ENCODE measurements around the gene GOT1.
A peak's percentile ranks its signal among the peaks of the same experiment; 100 is the strongest.

Gene GOT1

GRCh38 chr10:99438890-99439289, 8.5 kb upstream of the GOT1 start:
- no peak for TF ChIP-seq CTCF (IDR thresholded peaks at IDR 0.05; ENCODE audit: low read depth, low read length, missing control alignments)
- no peak for DNase-seq (ENCODE audit: low read depth)
- H3K4me3 ChIP-seq (ENCODE audit: low read depth, low read length), result no peak overlapping the region

- no peak overlapping the region for H3K4me3 ChIP-seq (ENCODE audit: low read depth, low read length)
- DNase-seq (ENCODE audit: low read depth), result peak; percentile 7
- TF ChIP-seq CTCF (IDR thresholded peaks at IDR 0.05; ENCODE audit: low read depth, low read length, missing control alignments), result peak; percentile 47
These were observed 5.7 kb upstream of the GOT1 start for GRCh38 chr10:99435986-99436638.

- H3K4me3 ChIP-seq (ENCODE audit: low read depth, low read length), result no peak overlapping the region
- no peak for TF ChIP-seq CTCF (IDR thresholded peaks at IDR 0.05; ENCODE audit: low read depth, low read length, missing control alignments)
- no peak for DNase-seq (ENCODE audit: low read depth)
These were observed 3.1 kb upstream of the GOT1 start for GRCh38 chr10:99433378-99434020.

- no peak for DNase-seq (ENCODE audit: low read depth)
- TF ChIP-seq CTCF (IDR thresholded peaks at IDR 0.05; ENCODE audit: low read depth, low read length, missing control alignments), result no peak
- H3K4me3 ChIP-seq (ENCODE audit: low read depth, low read length), result no peak overlapping the region
These were observed 2.5 kb upstream of the GOT1 start for GRCh38 chr10:99432881-99433280.

GRCh38 chr10:99432047-99432446, 1.6 kb upstream of the GOT1 start:
- DNase-seq (ENCODE audit: low read depth), result no peak
- no peak overlapping the region for H3K4me3 ChIP-seq (ENCODE audit: low read depth, low read length)
- TF ChIP-seq CTCF (IDR thresholded peaks at IDR 0.05; ENCODE audit: low read depth, low read length, missing control alignments), result no peak

- DNase-seq (ENCODE audit: low read depth), result peak; percentile 7
- TF ChIP-seq CTCF (IDR thresholded peaks at IDR 0.05; ENCODE audit: low read depth, low read length, missing control alignments), result no peak
These were observed 851 bp upstream of the GOT1 start for GRCh38 chr10:99431190-99431760.

More at GRCh38 chr10:99431190-99431760, 851 bp upstream of the GOT1 start:
- H3K4me3 ChIP-seq (ENCODE audit: low read depth, low read length), result peak overlapping the region; percentile 95

All from GM12864 (cell line).